ENCODE measurements around the gene SYMPK.

Gene SYMPK

DNA sequence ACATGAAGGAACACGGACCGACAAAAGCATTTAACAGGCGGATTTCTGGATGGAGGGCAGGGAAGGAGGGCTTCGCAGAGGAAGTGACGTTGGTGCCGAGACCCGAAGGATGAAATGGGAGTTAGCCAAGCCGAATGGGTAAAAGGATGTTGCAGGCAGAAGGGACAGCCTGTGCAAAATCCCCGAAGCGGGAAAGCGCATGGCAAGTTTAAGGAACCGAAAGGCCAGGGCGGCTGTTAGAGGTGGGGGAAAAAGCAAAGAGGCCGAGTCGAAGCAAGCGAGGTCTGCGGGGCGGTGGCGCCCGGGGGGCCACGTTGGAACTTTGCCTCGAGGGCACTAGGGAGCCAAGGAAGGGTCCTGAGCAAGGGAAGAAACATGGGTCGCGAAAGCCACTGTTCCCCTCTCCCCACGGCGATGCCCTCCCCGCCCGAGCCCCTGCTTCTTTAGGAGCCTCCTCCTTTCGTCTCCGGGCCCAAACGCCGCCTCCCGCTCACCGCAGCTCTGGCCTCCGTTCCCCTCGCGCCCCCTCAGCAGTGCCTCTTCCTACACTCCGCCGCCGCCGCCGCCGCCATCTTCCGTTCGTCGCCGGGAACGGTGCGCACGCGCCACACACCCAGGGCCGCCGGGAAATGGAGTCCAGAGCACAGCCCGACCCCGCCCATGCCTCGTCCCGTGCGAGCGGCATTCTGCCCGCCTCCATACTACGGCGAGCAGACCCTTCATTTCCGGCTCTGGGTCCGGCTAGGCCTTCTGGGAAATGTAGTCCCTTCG lies at the start of gene SYMPK:
SYMPK (minus strand) TSS at position 584 of the 771 bp plus-strand sequence. CDS start 8,652 bp downstream, outside the sequence.
- H3K36me3 ChIP-seq (ENCODE audit: control insufficient read depth in 5 of 5, insufficient read depth in 5 of 5, low read length in 5 of 5) = peaks cover 0 to 17% (median 7%) of the 10 kb centered on the region in 5 donors
- peak within 1 kb of the TSS; percentile 88 to 97 (median 96) for H3K4me3 ChIP-seq (ENCODE audit: low read depth in 1 of 5, low read length in 5 of 5)
- H3K9me3 ChIP-seq (ENCODE audit: control insufficient read depth in 5 of 5, low read length in 5 of 5) = no peaks in the 10 kb centered on the region
- H3K9ac ChIP-seq (ENCODE audit: low read length in 5 of 5) = peak within 1 kb of the TSS; percentile 70 to 97 (median 91)
- H3K27ac ChIP-seq (ENCODE audit: low read depth, low read length) = peak within 1 kb of the TSS; percentile 88
- H3K27me3 ChIP-seq (ENCODE audit: control insufficient read depth in 5 of 5, insufficient read depth in 4 of 5, low read length in 5 of 5) = peaks cover 0 to 20% (median 12%) of the 10 kb centered on the region in 5 donors
- H3K4me1 ChIP-seq (ENCODE audit: control insufficient read depth in 5 of 5, insufficient read depth in 5 of 5, low read length in 5 of 5) = peaks cover 2 to 24% (median 19%) of the 10 kb centered on the region in 5 donors

DNA sequence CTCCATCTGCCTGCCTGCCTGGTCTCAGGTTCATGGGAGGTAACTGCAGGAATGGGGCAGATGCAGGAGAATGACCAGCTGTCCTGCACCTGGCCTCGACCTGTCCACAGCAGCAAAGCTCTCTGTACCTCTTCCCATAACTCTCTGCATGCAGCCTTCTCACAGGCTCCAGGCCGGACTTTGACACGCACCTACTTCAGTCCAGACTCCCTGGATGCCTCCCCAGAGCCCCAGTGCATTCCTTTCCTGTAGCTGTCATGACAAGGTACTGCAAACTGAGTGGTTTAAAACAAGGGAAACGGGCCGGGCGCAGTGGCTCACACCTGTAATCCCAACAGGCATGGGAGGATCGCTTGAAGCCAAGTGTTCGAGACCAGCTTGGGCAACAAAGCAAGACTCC lies 48.3 kb upstream of the SYMPK start:
- Histone ChIP-seq H3K27me3 (ENCODE audit: control insufficient read depth in 5 of 5, insufficient read depth in 4 of 5, low read length in 5 of 5) (peaks cover 5 to 15% (median 7%) of the 10 kb centered on the region in 5 donors), H3K4me1 (ENCODE audit: control insufficient read depth in 5 of 5, insufficient read depth in 5 of 5, low read length in 5 of 5) (peaks cover 0 to 4% (median 0%) of the 10 kb centered on the region in 5 donors), H3K27ac (ENCODE audit: low read depth, low read length) (no peak overlapping the region), H3K36me3 (ENCODE audit: control insufficient read depth in 5 of 5, insufficient read depth in 5 of 5, low read length in 5 of 5) (no peaks in the 10 kb centered on the region), H3K9ac (ENCODE audit: low read length in 5 of 5) (no peak overlapping the region), H3K9me3 (ENCODE audit: control insufficient read depth in 5 of 5, low read length in 5 of 5) (no peaks in the 10 kb centered on the region), H3K4me3 (ENCODE audit: low read depth in 1 of 5, low read length in 5 of 5) (no peak overlapping the region)

DNA sequence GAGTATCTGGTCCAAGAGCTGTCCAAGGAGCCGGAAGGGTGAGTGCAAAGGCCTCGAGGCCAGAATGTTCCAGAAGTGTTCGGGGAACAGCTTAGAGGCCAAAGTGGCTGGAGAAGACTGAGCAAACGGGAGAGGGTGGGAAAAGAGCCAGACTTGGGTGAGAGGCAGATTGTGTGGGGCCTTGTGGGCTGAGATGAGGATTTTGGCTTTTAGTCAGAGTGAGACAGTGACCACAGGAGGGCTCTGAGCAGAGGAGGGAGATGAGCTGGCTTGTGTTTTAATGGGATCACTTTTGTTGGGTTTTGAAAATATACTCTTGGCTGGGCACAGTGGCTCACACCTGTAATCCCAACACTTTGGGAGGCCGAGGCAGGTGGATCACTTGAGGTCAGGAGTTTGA lies 46.0 kb upstream of the SYMPK start:
- Histone ChIP-seq H3K27ac (ENCODE audit: low read depth, low read length) (no peak overlapping the region), H3K36me3 (ENCODE audit: control insufficient read depth in 5 of 5, insufficient read depth in 5 of 5, low read length in 5 of 5) (no peaks in the 10 kb centered on the region), H3K9ac (ENCODE audit: low read length in 5 of 5) (no peak overlapping the region), H3K9me3 (ENCODE audit: control insufficient read depth in 5 of 5, low read length in 5 of 5) (no peaks in the 10 kb centered on the region), H3K27me3 (ENCODE audit: control insufficient read depth in 5 of 5, insufficient read depth in 4 of 5, low read length in 5 of 5) (peaks cover 5 to 12% (median 6%) of the 10 kb centered on the region in 5 donors), H3K4me3 (ENCODE audit: low read depth in 1 of 5, low read length in 5 of 5) (no peak overlapping the region), H3K4me1 (ENCODE audit: control insufficient read depth in 5 of 5, insufficient read depth in 5 of 5, low read length in 5 of 5) (peaks cover 0 to 6% (median 0%) of the 10 kb centered on the region in 5 donors)

DNA sequence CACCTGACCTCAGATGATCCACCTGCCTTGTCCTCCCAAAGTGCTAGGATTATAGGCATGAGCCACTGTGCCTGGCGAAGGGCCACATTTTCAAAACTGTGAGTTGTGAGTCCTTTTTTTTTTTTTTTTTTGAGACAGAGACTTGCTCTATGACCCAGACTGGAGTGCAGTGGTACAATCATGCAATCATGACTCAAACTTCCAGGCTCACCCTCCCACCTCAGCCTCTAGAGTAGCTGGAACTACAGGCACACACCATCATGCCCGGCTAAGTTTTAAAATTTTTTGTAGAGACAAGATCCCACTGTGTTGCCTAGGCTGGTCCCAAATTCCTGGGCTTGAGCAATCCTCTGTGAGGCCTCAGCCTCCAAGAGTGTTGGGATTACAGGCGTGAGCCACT lies 43.3 kb upstream of the SYMPK start:
- H3K9ac ChIP-seq (ENCODE audit: low read length in 5 of 5) = no peak overlapping the region
- peaks cover 3 to 20% (median 17%) of the 10 kb centered on the region in 5 donors for H3K4me1 ChIP-seq (ENCODE audit: control insufficient read depth in 5 of 5, insufficient read depth in 5 of 5, low read length in 5 of 5)
- peak overlapping the region; percentile 46 for H3K27ac ChIP-seq (ENCODE audit: low read depth, low read length)
- H3K36me3 ChIP-seq (ENCODE audit: control insufficient read depth in 5 of 5, insufficient read depth in 5 of 5, low read length in 5 of 5) = no peaks in the 10 kb centered on the region
- H3K4me3 ChIP-seq (ENCODE audit: low read depth in 1 of 5, low read length in 5 of 5) = no peak overlapping the region
- H3K27me3 ChIP-seq (ENCODE audit: control insufficient read depth in 5 of 5, insufficient read depth in 4 of 5, low read length in 5 of 5) = peaks cover 0 to 6% (median 3%) of the 10 kb centered on the region in 5 donors
- no peaks in the 10 kb centered on the region for H3K9me3 ChIP-seq (ENCODE audit: control insufficient read depth in 5 of 5, low read length in 5 of 5)

DNA sequence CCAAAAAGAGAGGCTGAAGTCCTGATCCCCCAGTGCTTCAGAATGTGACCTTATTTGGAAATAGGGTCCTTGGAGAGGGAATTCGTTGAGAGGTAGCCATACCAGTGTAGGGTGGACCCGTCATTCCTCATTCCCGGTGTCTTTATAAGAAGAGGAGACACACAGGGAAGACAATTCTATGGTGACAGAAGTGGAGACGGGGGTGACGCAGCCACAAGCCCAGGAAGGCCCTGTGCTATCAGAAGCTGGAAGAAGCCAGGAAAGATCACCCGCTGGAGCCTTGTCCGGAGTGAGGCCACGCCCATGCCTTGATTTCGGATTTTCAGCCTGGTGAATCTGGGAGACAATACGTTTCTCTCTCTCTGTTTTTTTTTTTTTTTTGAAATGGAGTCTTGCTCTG lies 42.1 kb upstream of the SYMPK start:
- Histone ChIP-seq H3K9me3 (ENCODE audit: control insufficient read depth in 5 of 5, low read length in 5 of 5) (no peaks in the 10 kb centered on the region), H3K4me1 (ENCODE audit: control insufficient read depth in 5 of 5, insufficient read depth in 5 of 5, low read length in 5 of 5) (peaks cover 3 to 28% (median 25%) of the 10 kb centered on the region in 5 donors), H3K27ac (ENCODE audit: low read depth, low read length) (no peak overlapping the region), H3K36me3 (ENCODE audit: control insufficient read depth in 5 of 5, insufficient read depth in 5 of 5, low read length in 5 of 5) (peaks cover 0 to 2% (median 0%) of the 10 kb centered on the region in 5 donors), H3K4me3 (ENCODE audit: low read depth in 1 of 5, low read length in 5 of 5) (no peak overlapping the region), H3K9ac (ENCODE audit: low read length in 5 of 5) (no peak overlapping the region), H3K27me3 (ENCODE audit: control insufficient read depth in 5 of 5, insufficient read depth in 4 of 5, low read length in 5 of 5) (no peaks in the 10 kb centered on the region)

DNA sequence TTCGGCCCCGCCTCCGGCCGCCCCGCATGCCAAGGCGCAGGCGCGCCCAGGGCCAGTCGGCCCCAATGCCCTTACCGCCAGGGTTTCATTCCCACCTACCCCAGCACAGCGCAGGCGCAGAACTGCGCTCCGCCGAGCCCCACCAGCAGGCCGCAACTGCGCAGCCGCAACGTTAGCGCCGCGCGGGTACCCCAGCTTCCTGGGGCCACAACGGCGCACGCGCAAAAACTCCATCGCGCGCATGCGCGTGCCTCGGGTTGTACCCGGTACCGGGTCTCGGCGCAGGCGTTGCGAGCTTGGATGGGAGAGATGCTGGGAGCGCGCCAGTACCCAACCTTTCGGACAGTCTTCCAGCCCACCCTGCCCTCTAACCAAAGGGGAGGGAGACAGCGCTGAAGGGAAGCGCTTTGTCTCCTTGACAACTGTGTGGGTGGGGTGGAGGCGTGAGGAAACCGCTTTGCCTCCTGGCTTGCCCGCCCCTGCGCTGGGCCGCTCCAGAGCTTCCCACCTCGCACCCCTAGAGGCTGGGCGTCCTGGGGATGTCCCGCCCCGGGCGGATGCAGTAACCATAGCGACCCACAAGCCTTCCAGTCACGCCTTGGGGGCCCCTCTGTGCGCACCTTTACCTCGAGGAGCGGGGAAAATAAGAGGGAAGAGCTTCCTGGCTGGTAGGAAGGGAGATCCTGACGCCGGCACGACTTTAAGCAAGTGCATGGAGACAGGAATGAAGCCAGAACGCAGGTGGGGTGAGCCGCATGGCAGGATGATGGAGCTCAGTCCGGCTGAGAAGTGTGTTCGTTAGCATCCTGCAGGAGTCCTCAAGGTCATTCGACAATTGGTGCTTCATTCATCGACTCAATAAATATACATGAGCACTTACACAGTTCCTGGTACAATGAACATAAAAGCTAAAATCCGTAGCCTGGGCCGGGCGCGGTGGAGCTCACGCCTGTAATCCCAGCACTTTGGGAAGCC lies 40.0 kb upstream of the SYMPK start:
- Histone ChIP-seq H3K4me1 (ENCODE audit: control insufficient read depth in 5 of 5, insufficient read depth in 5 of 5, low read length in 5 of 5) (peaks cover 3 to 28% (median 25%) of the 10 kb centered on the region in 5 donors), H3K4me3 (ENCODE audit: low read depth in 1 of 5, low read length in 5 of 5) (peak overlapping the region; percentile 85 to 89 (median 86)), H3K36me3 (ENCODE audit: control insufficient read depth in 5 of 5, insufficient read depth in 5 of 5, low read length in 5 of 5) (peaks cover 0 to 11% (median 9%) of the 10 kb centered on the region in 5 donors), H3K9ac (ENCODE audit: low read length in 5 of 5) (peak overlapping the region in 4 of 5 donors; percentile 59 to 94 (median 64)), H3K9me3 (ENCODE audit: control insufficient read depth in 5 of 5, low read length in 5 of 5) (no peaks in the 10 kb centered on the region), H3K27ac (ENCODE audit: low read depth, low read length) (peak overlapping the region; percentile 50), H3K27me3 (ENCODE audit: control insufficient read depth in 5 of 5, insufficient read depth in 4 of 5, low read length in 5 of 5) (no peaks in the 10 kb centered on the region)

DNA sequence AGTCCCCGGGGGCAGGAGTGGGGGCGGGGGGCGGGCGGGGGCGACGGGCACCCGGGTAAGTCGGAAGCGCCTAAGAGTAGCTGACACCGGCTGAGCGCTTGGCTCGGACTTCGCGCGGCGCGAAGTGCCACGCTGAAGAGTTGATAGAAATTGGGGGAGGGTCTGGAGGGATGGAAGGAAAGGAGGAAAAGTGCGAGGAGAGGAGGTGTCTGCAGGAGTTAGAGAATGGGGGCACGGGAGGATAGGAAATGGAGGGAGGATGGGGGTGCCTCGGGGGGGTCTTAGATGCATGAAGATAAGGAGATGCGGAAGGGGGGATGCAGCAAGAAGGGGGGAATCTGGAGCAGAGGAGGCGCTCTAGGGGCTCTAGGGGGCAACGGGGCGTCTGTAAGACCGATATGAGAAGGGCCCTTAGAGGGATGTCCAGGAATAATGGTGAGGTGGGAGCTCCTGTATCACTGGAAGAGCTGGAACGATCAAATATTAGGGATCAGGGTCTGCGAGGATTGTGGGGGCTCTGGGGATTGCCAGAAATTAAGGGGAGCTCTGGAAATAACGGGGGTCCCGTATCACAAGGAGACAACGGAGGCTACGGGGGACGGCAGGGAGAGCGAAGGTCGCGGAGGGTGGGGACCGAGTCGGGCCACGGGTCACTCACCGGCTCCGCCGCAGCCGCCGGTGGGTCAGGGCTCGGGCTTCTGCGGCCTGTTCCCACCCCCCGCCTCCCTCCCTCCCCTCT lies 39.1 kb upstream of the SYMPK start, which contains the start of gene MYPOP:
MYPOP (minus strand) TSS at position 702 of the 739 bp plus-strand sequence. CDS start 840 bp downstream, outside the sequence.
- Histone ChIP-seq H3K9ac (ENCODE audit: low read length in 5 of 5) (peak within 1 kb of the TSS in 4 of 5 donors; percentile 71 to 94 (median 86)), H3K27ac (ENCODE audit: low read depth, low read length) (peak within 1 kb of the TSS; percentile 50), H3K36me3 (ENCODE audit: control insufficient read depth in 5 of 5, insufficient read depth in 5 of 5, low read length in 5 of 5) (peaks cover 0 to 17% (median 14%) of the 10 kb centered on the region in 5 donors), H3K27me3 (ENCODE audit: control insufficient read depth in 5 of 5, insufficient read depth in 4 of 5, low read length in 5 of 5) (no peaks in the 10 kb centered on the region), H3K4me3 (ENCODE audit: low read depth in 1 of 5, low read length in 5 of 5) (peak within 1 kb of the TSS; percentile 86 to 95 (median 88)), H3K9me3 (ENCODE audit: control insufficient read depth in 5 of 5, low read length in 5 of 5) (no peaks in the 10 kb centered on the region), H3K4me1 (ENCODE audit: control insufficient read depth in 5 of 5, insufficient read depth in 5 of 5, low read length in 5 of 5) (peaks cover 3 to 28% (median 25%) of the 10 kb centered on the region in 5 donors)

DNA sequence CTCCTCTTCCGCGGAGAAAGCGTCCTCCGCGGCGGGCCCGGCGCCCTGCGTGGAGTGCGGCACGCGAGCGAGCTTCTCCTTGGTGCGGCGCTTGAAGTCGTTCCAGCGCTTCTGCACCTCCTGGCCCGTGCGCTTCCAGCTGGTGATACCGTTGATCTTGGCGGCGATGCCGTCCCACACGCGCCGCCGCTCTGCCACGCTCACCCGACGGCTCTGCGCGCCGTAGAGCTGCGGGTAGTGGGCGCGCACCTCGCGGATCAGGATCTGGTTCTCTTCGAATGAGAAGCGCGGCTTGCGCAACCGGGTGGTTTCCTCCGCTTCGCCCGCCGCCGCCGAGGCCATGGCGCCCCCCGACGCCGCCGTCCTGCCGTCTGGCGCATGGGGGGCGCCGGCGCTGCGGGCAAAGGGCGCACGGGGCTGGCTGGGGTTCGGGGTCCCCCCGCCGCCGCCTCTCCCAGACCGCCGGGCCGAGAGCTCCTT lies 38.5 kb upstream of the SYMPK start:
- Histone ChIP-seq H3K4me1 (ENCODE audit: control insufficient read depth in 5 of 5, insufficient read depth in 5 of 5, low read length in 5 of 5) (peaks cover 3 to 28% (median 25%) of the 10 kb centered on the region in 5 donors), H3K9ac (ENCODE audit: low read length in 5 of 5) (peak overlapping the region in 2 of 5 donors; percentile 48 to 59), H3K36me3 (ENCODE audit: control insufficient read depth in 5 of 5, insufficient read depth in 5 of 5, low read length in 5 of 5) (peaks cover 0 to 18% (median 14%) of the 10 kb centered on the region in 5 donors), H3K4me3 (ENCODE audit: low read depth in 1 of 5, low read length in 5 of 5) (peak overlapping the region in 4 of 5 donors; percentile 48 to 88 (median 72)), H3K27ac (ENCODE audit: low read depth, low read length) (no peak overlapping the region), H3K27me3 (ENCODE audit: control insufficient read depth in 5 of 5, insufficient read depth in 4 of 5, low read length in 5 of 5) (no peaks in the 10 kb centered on the region), H3K9me3 (ENCODE audit: control insufficient read depth in 5 of 5, low read length in 5 of 5) (no peaks in the 10 kb centered on the region)

Measured in subcutaneous abdominal adipose tissue (tissue), 5 donors.